ENCODE measurements around the gene RPLP2. TPM values are rescaled to one million over a fixed set of nuclear protein-coding genes. Genes with fewer than 3 reads are reported as not detected.

The RPLP2 gene
- total RNA-seq = 1,000 to 10,000 TPM; 2,941 to 2,963 TPM

DNA sequence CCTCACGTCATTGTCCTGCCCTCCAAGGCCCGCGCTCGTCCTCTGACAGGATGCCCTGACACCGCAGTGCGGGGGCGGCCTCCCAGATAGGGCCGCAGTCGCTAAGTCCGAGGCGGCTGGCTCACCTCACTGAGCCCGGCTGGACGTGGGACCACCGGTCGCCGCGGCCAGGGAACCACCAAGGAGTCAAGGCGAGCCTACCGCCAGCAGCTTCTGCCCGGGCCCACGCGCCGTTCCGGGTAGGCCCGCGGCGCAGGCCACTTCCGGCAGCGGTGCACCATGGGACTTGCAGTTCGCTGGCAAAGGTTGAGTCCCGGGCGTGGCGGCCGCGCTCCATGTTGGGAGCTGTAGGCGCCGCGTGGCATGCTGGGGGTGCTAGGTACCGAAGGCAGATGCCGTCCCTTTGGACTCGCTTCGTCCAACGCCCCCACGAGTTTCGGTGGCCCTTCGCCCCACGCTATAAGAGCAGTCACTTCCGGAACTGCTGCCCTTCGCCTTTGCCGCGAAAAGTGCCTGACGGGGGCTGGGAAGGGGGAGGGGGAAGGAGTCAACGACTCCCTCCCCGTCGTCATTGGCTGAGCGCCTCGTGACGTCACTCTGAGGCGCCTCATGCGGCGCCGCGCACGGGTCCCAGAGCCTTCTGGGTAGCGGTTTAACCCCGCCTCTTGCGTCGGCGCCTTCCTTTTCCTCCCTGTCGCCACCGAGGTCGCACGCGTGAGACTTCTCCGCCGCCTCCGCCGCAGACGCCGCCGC lies at the start of gene RPLP2:
Gene RPLP2, plus strand, starts transcription at position 681 of the 753 bp plus-strand sequence. CDS start 268 bp downstream, outside the sequence.
- H3K27ac Mint-ChIP-seq = peak within 1 kb of the TSS; percentile 99
- peaks cover 33% of the 10 kb centered on the region for H3K36me3 Mint-ChIP-seq
- peaks cover 30% of the 10 kb centered on the region for H3K4me1 Mint-ChIP-seq (ENCODE audit: low read depth)
- DNase-seq = peak; percentile 99
- ChIA-PET POLR2A (interaction anchor here (0.9 to 2.2 kb wide), 8 partner anchors 9 to 233 kb away, joined by 3 to 14 read pairs (median 4); partner anchors contain the start of genes CEND1, PHRF1, PNPLA2 and POLR2L), CTCF (interaction anchor here (0.9 to 1.5 kb wide), 3 partner anchors 11 to 20 kb away, joined by 3 to 7 read pairs (median 4); no protein-coding TSS in a partner anchor)
- H3K9me3 Mint-ChIP-seq = no peaks in the 10 kb centered on the region
- no peaks in the 10 kb centered on the region for H3K27me3 Mint-ChIP-seq
- peak within 1 kb of the TSS; percentile 92 for H3K4me3 Mint-ChIP-seq
- intact Hi-C loops (cut with micrococcal nuclease) = loop anchor here (1.0 kb wide), 2 partner anchors 10 to 13 kb away; no protein-coding TSS in a partner anchor

GRCh38 chr11:760236-760635 lies 49.5 kb upstream of the RPLP2 start:
- ChIA-PET CTCF (interaction anchor here (1.0 to 1.2 kb wide), 2 partner anchors 33 to 242 kb away, joined by 3 to 4 read pairs; no protein-coding TSS in a partner anchor), POLR2A (no interaction called here)
- Mint-ChIP-seq H3K9me3 (no peaks in the 10 kb centered on the region), H3K27ac (no peak overlapping the region), H3K4me3 (no peak overlapping the region), H3K36me3 (peaks cover 28% of the 10 kb centered on the region), H3K27me3 (no peaks in the 10 kb centered on the region), H3K4me1 (ENCODE audit: low read depth) (peaks cover 2% of the 10 kb centered on the region)
- intact Hi-C loops (cut with micrococcal nuclease) = no loop called here
- no peak for DNase-seq

DNA sequence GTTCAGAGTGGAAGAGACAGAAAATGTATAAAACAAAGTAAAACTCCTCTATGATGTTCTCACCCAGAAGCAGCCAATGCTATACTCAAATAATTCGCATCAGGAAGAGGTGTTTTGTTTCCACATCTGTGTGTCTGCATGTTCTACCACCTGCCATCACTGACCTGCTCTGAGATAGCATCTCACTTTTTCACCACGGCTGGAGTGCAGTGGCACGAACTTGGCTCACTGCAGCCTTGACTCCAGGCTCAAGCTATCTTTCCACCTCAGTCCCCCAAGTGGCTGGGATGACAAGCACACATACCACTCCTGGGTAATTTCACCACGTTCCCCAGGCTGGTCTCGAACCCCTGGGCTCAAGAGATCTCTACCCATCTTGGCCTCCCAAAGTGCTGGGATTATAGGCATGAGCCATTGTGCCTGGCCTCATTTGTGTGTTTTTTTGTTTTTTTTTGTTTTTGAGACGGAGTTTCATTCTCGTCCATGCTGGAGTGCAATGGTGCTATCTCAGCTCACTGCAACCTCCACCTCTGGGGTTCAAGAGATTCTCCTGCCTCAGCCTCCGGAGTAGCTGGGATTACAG lies 48.1 kb upstream of the RPLP2 start:
- H3K4me1 Mint-ChIP-seq (ENCODE audit: low read depth) = peaks cover 10% of the 10 kb centered on the region
- peaks cover 28% of the 10 kb centered on the region for H3K36me3 Mint-ChIP-seq
- H3K9me3 Mint-ChIP-seq = no peaks in the 10 kb centered on the region
- DNase-seq = no peak
- no peak overlapping the region for H3K4me3 Mint-ChIP-seq
- CTCF ChIA-PET = interaction anchor here (1.9 kb wide), 1 partner anchor 13 kb away, joined by 7 read pairs; no protein-coding TSS in a partner anchor
- POLR2A ChIA-PET = interaction anchor here (1.4 kb wide), 1 partner anchor 14 kb away, joined by 4 read pairs; the partner anchor contains the start of gene TALDO1
- H3K27ac Mint-ChIP-seq = peak overlapping the region; percentile 18
- intact Hi-C loops (cut with micrococcal nuclease) = no loop called here
- no peaks in the 10 kb centered on the region for H3K27me3 Mint-ChIP-seq

GRCh38 chr11:762421-763072 lies 47.2 kb upstream of the RPLP2 start:
- H3K9me3 Mint-ChIP-seq = no peaks in the 10 kb centered on the region

GRCh38 chr11:763073-763463 lies 46.7 kb upstream of the RPLP2 start:
- Mint-ChIP-seq H3K4me1 (ENCODE audit: low read depth) (peaks cover 16% of the 10 kb centered on the region), H3K4me3 (no peak overlapping the region), H3K27ac (no peak overlapping the region), H3K9me3 (no peaks in the 10 kb centered on the region), H3K36me3 (peaks cover 24% of the 10 kb centered on the region), H3K27me3 (no peaks in the 10 kb centered on the region)
- intact Hi-C loops (cut with micrococcal nuclease) = no loop called here
- POLR2A ChIA-PET = interaction anchor here (0.8 to 1.1 kb wide), 2 partner anchors 40 to 56 kb away, joined by 3 read pairs; partner anchors contain the start of gene PNPLA2
- CTCF ChIA-PET = interaction anchor here (0.8 to 1.8 kb wide), 3 partner anchors 36 to 80 kb away, joined by 3 to 4 read pairs (median 3); no protein-coding TSS in a partner anchor
- DNase-seq = no peak

More at GRCh38 chr11:762421-763072, 47.2 kb upstream of the RPLP2 start:
- intact Hi-C loops (cut with micrococcal nuclease) = no loop called here
- ChIA-PET POLR2A (interaction anchor here (1.1 to 1.4 kb wide), 2 partner anchors 15 to 57 kb away, joined by 3 to 4 read pairs; partner anchors contain the start of genes PNPLA2 and TALDO1), CTCF (interaction anchor here (1.9 kb wide), 1 partner anchor 14 kb away, joined by 7 read pairs; no protein-coding TSS in a partner anchor)
- no peaks in the 10 kb centered on the region for H3K27me3 Mint-ChIP-seq
- no peak overlapping the region for H3K27ac Mint-ChIP-seq
- H3K36me3 Mint-ChIP-seq = peaks cover 26% of the 10 kb centered on the region
- no peak overlapping the region for H3K4me3 Mint-ChIP-seq
- H3K4me1 Mint-ChIP-seq (ENCODE audit: low read depth) = peaks cover 16% of the 10 kb centered on the region
- peak; percentile 30 for DNase-seq

DNA sequence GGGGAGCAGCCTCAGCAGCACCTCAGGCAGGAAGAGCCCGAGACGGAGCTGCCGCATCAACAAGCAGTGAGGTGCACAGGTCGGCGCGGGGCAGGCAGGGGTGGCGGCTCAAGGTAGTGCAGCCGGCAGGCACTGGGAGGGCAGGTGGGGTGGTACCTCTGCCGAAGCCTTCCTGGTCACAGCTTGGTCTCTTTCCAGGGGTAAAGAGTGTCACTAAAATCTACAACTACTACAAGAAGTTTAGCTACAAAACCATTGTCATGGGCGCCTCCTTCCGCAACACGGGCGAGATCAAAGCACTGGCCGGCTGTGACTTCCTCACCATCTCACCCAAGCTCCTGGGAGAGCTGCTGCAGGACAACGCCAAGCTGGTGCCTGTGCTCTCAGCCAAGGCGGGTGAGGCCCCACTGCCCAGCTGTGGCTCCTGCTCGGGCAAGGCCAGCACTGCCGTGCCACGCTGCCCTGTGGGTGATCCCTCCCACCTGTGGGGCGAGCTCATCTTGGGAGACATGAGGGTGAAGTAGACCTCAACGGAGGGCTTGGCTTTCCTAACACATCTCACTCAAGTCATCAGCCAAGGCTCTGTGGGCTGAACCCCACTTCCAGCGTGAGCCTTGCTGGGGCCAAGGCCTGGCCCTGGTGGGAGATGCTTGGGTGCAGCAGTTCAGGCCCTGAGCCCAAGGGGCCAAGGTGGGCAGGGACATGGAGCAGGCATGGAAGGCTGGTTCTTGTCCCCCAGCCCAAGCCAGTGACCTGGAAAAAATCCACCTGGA lies 46.0 kb upstream of the RPLP2 start:
- no peak for DNase-seq
- Mint-ChIP-seq H3K4me3 (no peak overlapping the region), H3K9me3 (no peaks in the 10 kb centered on the region), H3K4me1 (ENCODE audit: low read depth) (peaks cover 16% of the 10 kb centered on the region), H3K27ac (peak overlapping the region; percentile 13), H3K27me3 (no peaks in the 10 kb centered on the region), H3K36me3 (peaks cover 24% of the 10 kb centered on the region)
- ChIA-PET POLR2A (interaction anchor here (0.8 to 1.5 kb wide), 3 partner anchors 11 to 55 kb away, joined by 3 to 5 read pairs (median 3); partner anchors contain the start of gene PNPLA2), CTCF (interaction anchor here (0.6 to 1.8 kb wide), 4 partner anchors 37 to 79 kb away, joined by 3 to 4 read pairs (median 3); no protein-coding TSS in a partner anchor)
- intact Hi-C loops (cut with micrococcal nuclease) = no loop called here

- Mint-ChIP-seq H3K4me1 (ENCODE audit: low read depth) (peaks cover 16% of the 10 kb centered on the region), H3K27ac (no peak overlapping the region), H3K9me3 (no peaks in the 10 kb centered on the region), H3K4me3 (no peak overlapping the region), H3K27me3 (no peaks in the 10 kb centered on the region), H3K36me3 (peaks cover 24% of the 10 kb centered on the region)
- POLR2A ChIA-PET = interaction anchor here (1.5 kb wide), 1 partner anchor 11 kb away, joined by 5 read pairs; no protein-coding TSS in a partner anchor
- no peak for DNase-seq
- intact Hi-C loops (cut with micrococcal nuclease) = no loop called here
- CTCF ChIA-PET = interaction anchor here (0.6 to 1.8 kb wide), 3 partner anchors 38 to 53 kb away, joined by 3 to 4 read pairs (median 3); no protein-coding TSS in a partner anchor
These were observed 45.3 kb upstream of the RPLP2 start for GRCh38 chr11:764322-765024.

- no peak overlapping the region for H3K4me3 Mint-ChIP-seq
- peak; percentile 74 for DNase-seq
- peaks cover 15% of the 10 kb centered on the region for H3K4me1 Mint-ChIP-seq (ENCODE audit: low read depth)
- ChIA-PET CTCF (interaction anchor here (0.7 to 0.8 kb wide), 2 partner anchors 11 to 39 kb away, joined by 3 to 4 read pairs; no protein-coding TSS in a partner anchor), POLR2A (interaction anchor here (1.5 kb wide), 1 partner anchor 10 kb away, joined by 5 read pairs; no protein-coding TSS in a partner anchor)
- intact Hi-C loops (cut with micrococcal nuclease) = no loop called here
- H3K27ac Mint-ChIP-seq = peak overlapping the region; percentile 28
- H3K27me3 Mint-ChIP-seq = no peaks in the 10 kb centered on the region
- peaks cover 20% of the 10 kb centered on the region for H3K36me3 Mint-ChIP-seq
- no peaks in the 10 kb centered on the region for H3K9me3 Mint-ChIP-seq
These were observed 44.6 kb upstream of the RPLP2 start for GRCh38 chr11:765025-765801.

- intact Hi-C loops (cut with micrococcal nuclease) = no loop called here
- DNase-seq = no peak
- Mint-ChIP-seq H3K4me1 (ENCODE audit: low read depth) (peaks cover 14% of the 10 kb centered on the region), H3K36me3 (peaks cover 22% of the 10 kb centered on the region), H3K9me3 (no peaks in the 10 kb centered on the region), H3K4me3 (no peak overlapping the region), H3K27me3 (no peaks in the 10 kb centered on the region), H3K27ac (peak overlapping the region; percentile 56)
- POLR2A ChIA-PET = interaction anchor here (1.0 kb wide), 1 partner anchor 42 kb away, joined by 3 read pairs; no protein-coding TSS in a partner anchor
- CTCF ChIA-PET = interaction anchor here (0.7 to 0.8 kb wide), 2 partner anchors 10 to 40 kb away, joined by 3 to 4 read pairs; no protein-coding TSS in a partner anchor
These were observed 44.0 kb upstream of the RPLP2 start for GRCh38 chr11:765802-766091.

All from activated CD4-positive, alpha-beta memory T cell treated with anti-CD3 and anti-CD28 coated beads for 36 hours (primary cell).